ENCODE measurements around the gene USP34. TPM values are rescaled to one million over a fixed set of nuclear protein-coding genes. Genes with fewer than 3 reads are reported as not detected.

Gene USP34
- total RNA-seq, 1 donor from 2014 or later = 226 TPM

DNA sequence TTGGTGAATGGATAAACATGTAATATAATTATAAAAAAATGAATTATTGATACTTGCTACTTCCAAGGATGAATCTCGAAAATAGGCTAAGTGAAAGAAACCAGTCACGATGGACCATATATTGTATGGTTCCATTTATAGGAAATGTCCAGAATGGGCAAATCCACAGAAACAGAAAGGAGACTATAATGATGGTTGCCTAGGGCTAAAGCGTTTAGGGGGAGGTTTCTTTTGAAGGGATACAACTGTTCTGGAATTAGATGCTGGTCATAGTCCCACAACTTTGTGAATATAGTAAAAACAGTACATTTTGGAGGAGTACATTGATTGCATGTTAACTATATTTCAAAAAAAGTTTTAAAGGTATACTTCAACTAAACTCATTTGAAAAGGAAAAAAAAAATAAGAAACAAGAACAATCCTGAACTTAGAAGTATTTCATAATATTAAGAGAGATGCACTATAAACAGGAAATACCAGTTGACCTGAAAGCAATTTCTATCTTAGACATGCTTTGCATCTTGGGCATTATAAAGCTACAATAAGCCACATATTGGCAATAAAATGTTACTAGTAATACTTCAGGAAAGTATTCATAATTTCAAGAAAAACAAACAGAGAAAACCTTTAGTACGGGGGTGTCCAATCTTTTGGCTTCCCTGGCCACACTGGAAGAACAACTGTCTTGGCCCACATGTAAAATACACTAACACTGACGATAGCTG is 178.9 kb downstream of the USP34 start:
- DNase-seq = no peak

DNA sequence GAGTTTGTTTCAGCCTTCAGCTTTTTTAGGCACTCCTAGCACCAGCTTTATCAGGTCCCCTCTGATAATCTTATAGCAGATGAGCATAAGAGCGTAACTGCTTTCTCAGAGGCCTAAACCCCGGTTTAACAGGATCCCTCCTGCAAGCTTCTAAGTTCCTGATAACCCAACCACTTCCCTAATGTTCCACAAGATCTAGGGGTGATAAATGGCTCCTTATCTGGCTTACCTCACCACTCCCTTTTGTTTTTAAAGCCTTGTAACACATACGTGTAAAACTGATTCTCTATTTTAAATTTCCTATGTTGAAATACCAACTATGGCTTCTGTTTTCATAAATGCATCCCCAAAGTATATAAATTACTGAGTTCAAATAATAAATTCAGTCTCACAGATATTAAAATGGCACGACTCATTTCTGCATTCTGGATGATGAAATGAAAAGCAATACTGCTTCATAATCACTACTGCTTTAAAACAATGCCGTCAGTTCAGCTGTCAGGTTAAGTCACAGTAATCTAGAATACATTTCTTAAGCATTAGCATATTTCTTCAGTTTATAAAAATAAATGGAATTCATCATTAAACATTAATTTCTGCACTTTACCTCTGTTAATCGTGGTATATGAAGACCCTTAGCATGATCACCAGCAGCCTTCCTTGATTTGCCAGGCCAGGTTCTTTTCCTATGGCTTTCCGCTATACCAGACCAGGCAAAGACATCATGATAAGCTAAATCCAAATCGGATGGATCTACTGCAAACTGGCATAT is 182.6 kb downstream of the USP34 start:
- DNase-seq = no peak

DNA sequence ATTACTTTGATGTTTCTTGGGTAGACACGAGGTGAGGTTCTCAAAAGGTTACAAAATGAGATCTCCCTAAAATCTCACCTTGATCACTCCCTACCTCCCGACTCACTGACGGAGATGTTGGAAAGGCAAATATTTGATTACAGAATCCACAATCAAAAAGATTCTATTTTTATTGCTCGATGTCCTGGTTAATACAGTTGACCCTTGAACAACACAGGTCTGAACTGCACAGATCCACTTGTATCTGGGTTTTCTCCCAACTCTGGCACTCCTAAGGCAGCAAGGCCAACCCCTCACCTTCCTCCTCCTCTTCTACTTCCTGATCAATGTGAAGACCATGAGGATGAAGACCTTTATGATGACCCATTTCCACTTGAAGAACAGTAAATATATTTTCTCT is 183.6 kb downstream of the USP34 start:
- DNase-seq = no peak

DNA sequence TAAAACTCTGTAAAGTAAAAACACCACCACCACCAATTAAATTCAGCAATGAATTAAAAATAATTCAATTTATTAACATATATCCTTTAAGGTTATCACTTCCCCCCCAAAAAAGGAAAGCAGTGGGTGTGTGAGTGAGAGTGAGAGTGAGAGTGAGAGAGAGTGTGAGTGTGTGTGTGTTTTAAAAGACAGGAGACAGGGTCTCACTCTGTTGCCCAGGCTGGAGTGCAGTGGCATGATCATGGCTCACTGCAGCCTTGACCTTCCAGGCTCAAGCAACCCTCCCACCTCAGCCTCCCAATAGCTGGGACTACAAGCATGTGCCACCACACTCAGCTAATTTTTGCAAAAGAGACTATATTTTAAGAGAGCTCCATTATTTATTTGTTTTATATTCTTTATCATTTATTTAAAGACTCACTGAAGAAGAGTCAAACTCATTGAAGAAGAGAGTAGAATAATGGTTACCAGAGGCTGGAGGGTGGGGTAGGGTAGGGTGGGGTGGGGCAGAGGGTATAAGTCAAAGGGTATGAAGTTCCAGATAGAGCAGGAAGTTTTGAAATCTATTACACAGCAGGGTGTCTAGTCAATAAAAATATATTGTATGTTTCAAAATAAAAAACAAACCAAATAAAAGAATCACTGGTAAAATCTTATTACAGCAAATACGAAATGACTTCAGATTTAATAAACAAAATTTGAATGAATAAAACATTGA is 187.3 kb downstream of the USP34 start:
- DNase-seq = no peak

DNA sequence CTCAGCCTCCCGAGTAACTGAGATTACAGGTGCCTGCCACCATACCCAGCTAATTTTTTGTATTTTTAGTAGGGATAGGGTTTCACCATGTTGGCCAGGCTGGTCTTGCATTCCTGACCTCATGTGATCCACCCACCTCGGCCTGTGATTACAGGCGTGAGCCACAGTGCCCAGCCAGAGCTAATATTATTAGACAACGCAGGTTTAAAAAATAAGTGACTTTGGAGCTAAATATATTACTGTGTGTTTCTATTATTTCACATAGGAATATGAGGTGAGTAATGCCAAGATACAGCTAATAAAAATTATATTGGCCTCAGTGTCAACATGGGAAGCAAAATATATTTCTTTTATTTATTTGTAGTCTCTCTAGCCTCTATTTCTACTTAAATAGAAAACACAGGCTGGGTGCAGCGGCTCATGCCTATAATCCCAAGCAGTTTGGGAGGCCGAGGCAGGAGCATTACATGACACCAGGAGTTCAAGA is 188.7 kb downstream of the USP34 start:
- DNase-seq = no peak

DNA sequence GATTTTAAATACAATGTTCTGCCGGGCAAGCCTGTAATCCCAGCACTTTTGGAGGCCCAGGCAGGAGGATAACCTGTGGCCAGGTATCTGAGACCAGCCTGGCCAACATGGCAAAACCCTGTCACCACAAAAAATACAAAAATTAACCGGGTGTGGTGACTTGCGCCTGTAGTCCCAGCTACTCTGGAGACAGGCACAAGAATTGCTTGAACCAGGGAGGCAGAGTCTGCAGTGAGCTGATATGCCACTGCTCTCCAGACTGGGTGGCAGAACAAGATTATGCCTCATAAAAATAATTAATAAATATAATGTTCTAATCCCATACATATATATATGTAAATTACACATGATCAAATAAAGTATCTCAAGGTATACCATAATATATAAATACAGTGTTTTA is 189.6 kb downstream of the USP34 start:
- DNase-seq = no peak

DNA sequence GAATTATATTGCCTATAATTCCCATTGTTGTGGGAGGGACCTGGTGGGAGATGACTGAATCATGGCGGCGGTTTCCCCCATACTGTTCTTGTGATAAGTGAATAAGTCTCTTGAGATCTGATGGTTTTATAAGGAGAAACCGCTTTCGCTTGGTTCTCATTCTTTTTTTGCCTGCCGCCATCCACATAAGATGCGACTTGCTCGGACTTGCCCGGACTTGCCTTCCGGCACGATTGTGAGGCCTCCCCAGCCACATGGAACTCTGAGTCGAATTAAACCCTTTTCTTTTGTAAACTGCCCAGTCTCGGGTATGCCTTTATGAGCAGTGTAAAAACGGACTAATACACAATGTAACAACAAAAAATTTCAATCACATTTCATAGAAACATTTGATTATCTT is 193.1 kb downstream of the USP34 start:
- no peak for DNase-seq

DNA sequence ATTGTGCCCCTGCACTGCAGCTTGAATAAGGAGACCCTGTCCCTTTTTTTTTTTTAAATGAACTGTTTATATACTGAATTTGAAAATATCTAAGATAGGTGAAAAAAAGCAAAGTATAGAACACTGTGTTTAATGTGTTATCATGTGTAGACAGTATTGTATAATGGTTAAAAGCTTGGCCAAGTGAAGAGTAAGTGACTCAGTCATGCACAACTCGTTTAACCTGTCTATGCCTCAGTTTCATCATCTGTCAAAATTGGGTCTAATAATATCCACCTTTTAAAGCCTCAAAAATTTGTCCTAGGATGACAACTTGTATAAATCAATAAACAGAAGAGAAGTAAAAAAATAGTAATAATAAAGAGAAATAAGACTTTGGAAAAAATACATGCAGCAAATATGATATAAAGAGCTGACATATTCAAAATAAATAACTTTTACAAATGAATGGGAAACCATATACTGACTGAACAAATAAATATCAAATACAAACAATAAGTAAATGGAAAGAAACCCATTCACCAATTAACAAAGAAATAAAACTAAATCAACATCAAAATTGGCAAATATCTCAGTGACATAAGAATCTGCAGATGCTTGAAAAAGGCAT is 195.2 kb downstream of the USP34 start:
- DNase-seq = no peak

DNA sequence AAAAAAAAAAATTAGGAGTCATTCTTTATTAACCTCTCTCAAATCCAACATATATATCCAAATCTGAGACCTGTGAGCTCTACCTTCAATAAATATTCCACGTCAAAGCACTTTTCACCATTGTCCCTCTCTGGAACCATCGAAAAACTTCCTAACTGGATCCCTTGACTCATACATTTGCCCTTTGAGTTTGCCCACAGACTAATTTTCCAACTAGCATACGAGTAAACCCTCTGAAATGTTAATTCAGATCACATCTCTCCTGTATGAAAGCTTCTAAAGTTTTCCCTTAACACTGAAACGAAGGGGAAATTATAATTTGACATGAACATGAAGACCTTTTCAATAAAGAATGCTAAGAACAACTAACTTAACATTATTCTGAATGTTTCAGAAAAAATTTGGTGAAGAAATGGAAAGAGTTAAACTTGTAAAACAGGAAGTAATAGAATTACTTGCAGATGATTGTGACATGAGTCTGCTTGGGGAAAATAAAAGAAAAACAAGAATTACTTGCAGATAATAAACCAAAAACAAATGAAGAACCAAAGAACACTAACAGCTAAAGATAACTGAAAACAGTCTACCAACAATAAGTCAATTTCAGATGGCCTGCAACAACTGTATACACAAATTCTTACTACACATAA is 198.3 kb downstream of the USP34 start:
- no peak for DNase-seq

DNA sequence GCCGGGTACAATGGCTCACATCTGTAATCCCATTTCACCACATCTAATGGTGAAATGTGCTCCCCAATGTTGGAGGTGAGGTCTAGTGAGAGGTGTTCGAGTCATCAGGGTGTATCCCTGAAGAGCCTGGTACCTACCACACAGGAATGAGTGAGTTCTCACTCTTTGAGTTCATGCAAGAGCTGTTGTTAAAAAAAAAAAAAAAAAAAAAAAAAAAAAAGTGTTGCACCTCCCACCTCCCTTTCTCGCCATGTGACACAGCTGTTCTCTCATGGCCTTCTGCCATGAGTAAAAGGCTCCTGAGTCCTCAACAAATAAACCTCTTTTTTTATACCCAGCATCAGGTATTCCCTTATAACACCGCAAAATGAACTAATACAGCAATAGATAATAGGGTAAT is 202.6 kb downstream of the USP34 start:
- no peak for DNase-seq

DNA sequence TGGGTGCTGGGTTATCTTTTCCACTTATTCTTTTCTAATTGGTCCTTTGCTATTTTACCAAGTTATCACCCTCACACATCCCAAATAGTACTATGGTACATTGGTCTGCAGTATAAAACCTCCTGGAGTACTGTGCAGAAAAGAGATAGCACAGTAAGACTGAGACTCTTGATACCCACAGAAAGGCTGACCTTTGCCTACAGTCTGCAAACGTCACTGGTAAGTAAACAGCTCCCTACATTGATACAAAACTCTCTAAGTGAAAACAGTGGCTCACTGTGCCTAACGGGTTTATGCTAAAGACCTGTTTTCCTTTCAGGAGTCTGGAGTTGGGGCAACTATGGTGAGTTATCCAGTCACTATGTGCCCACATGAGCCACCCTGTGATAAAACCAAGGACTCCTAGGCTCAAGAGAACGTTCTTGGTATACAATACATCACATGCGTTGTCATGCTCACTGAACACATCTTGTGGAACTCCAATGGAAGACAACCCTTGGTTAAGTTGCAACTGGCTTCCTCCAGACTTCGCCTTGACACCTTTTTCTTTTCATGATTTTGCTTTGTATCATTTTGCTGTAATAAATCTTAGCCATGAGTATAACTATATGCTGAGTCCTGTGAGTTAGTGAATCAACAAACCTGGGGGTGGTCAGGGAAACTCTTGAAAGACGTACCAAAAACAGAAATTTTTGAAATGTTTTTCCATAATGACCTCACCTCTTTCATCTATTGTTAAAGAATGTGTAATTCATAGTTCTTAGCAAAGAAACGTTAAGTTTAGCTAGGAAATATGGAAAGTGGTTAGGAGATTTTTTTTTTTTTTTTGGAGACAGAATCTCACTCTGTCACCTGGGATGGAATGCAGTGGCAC is 204.0 kb downstream of the USP34 start:
- DNase-seq = no peak

DNA sequence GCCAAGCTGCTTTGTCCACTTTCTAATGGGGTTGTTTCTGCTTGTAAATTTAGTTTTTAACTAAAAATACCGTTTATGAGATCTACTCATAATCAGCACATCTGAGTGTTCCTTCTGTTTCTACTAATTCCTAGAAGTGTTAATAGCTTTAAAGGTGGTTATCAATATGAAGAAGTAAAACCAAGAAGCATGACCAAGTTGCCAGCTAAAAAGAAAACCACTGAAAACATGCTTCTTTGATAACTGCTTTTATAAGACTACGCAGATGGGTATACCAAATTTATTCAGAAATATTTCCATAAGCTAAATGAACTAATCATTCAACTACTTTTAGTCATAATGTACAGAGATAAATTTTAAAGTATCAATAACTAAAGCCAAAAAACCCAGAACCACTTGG is 207.1 kb downstream of the USP34 start:
- DNase-seq = no peak

DNA sequence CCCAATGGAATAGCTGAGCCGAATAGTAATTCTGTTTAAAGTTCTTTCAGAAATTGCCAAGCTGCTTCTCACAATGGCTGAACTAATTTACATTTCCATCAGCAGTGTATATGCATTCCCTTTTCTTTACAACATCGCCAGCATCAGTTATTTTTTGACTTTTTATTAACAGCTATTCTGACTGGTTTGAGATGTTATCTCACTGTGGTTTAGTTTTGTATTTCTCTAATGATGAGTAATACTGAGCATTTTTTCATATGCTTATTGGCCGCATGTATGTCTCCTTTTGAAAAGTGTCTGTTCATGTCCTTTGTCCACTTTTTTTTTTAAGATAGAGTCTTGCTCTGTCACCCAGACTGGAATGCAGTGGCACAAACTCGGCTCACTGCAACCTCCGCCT is 208.2 kb downstream of the USP34 start:
- no peak for DNase-seq

DNA sequence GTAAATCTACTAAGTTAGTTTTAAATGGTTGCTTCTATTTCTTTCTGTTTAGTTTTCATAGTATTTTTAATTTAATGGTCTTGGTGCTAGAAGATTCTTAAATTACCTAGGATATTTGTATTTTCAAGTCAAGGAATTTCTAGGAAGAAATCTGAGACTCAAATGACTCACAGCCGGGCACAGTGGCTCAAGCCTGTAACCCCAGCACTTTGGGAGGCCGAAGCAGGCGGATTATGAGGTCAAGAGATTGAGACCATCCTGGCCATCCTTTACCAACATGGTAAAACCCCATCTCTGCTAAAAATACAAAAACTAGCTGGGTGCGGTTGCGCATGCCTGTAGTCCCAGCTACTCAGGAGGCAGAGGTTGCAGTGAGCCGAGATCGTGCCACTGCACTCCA is 213.4 kb downstream of the USP34 start:
- no peak for DNase-seq

DNA sequence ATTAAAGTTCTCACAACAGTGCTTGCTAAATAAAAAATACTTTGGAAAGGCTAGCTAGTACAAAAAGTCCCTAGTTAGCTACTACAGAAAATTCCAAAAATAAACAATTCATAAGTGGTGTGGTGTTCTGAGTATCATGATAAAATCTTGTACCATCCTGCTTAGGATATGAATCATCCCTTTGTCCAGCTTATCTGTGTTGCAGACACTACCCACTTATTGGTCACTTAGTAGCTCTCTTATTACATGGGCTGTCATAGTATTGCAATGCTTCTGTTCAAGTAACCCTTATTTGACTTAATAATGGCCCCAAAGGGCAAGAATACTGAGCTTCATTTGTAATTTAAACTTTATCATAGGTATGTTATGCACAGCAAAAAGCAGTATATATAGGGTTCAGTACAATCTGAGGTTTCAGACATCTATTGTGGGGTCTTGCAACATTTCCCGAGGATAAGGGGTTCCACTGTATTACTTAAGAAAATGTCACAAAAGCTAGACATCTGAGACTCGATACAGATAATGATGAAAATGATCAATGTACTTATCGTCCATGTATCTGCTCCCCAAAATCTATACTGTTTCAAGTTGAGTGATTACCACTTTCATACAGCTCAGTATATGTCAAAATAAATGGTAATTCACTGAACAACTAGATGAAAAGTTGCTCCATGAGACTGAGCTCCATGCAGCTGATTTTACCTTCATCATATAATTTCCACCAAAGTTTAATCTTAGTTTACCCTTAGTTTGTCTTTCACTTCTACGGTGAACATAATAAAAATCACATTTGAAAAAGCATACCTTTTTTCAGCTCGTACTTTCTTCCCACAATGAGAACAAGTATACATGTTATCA is 215.1 kb downstream of the USP34 start:
- no peak for DNase-seq

DNA sequence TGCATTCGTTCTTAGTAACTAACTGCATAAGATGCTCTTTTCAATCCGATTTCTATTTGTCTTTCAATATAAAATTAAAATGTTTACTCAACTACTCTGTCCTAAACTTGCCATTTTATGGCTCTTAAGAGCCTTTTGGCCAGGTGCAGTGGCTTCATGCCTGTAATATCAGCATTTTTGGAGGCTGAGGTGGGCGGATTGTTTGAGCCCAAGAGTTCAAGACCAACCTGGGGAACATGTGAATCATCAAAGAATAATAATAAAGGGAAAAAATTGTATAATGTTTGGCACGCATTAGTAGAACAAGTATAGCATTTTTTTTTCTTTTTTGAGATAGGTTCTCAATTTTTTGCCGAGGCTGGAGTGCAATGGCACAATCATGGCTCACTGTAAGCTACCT is 216.4 kb downstream of the USP34 start:
- no peak for DNase-seq

DNA sequence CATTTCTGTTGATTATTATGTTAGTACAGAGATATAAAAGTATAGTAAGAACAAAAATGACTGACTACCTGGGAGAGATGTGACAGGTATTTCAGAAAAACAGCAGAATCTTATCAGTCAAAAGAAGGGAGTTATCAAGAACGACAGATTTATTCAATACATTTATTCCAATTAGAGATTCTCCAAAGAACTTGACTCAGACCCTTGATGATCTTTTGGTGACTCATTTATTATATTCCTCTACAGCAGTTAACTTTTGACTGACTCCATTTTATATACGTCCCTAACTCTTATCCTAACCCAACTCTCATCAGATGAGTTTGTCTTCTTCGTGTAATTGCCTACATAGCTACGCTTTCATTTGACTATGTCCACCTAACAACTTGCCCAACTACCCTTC is 217.8 kb downstream of the USP34 start:
- DNase-seq = no peak

DNA sequence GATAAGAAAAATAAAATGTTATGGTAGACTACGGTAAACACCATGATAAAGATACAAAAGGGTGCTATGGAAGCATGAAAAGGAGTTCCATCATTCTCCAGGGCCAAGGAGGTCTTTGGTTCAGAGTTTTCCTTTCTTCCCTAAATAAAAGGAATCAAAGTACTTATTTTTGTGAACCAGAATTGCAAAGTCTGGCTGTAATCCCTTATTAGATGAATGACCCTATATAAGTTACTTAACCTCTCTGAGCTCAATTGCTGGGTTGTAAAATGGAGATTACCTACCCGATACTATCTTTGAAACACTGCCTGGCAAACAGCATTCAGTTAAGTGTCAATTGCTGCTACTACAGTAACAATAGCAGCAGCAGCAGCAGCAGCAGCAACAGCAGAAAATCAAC is 218.9 kb downstream of the USP34 start:
- no peak for DNase-seq

DNA sequence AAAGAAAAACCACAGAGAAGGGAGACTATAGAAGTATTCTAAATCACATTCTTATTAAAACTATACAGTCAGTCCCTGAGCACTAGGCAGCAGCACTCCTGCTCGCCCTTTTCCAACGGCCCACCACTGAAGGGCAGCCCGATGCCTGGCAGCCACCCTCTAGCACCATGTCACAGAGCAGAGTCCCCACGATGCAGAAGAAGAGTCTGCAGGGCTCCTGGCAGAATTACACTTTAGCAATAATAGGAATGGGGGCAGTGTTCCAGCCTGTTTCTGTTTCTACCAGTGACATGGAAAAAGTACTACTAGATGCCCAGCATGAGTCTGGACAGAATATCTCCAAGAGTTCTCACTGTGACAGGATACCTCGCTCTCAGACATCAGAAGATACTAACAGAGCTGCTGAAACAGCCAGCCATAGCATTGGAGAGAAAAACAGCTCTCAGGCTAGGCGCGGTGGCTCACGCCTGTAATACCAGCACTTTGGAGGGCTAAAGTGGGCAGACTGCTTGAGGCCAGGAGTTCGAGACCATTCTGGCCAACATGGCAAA is 221.3 kb downstream of the USP34 start:
- no peak for DNase-seq
